K562 (cell line): ENCODE results near the gene KRTAP10-9.
"Not testable (repeated sequence)": the region's sequence is repeated elsewhere in the genome, so short reads cannot be mapped to it uniquely, and the experiment has no call there.

Source experiments
- HEY1 ChIP-seq: fragments of 250-450 bp; sonication (Bioruptor Pico); IDR thresholded peaks from 2 replicates; pipeline ENCODE4 v1.5.0; 2020; ENCODE audit warnings: mild to moderate bottlenecking, moderate library complexity, borderline replicate concordance
- JUN ChIP-seq, 2 experiments: sonication (generic) in 1 of 2; formaldehyde crosslinking in 1 of 2; IDR thresholded peaks; 2 replicates each; pipeline versions ENCODE4 v1.6.1 to v1.8.0; 2012 to 2022; ENCODE audit warnings: borderline replicate concordance in 2 of 2, mild to moderate bottlenecking in 2 of 2, improper control_type of control experiment in 1 of 2, low read depth in 1 of 2, low read length in 1 of 2, missing genetic modification reagents in 1 of 2
- POLR2AphosphoS2 ChIP-seq: IDR thresholded peaks from 2 replicates; pipeline ENCODE4 v1.6.1; 2012; ENCODE audit warnings: low read length, improper control_type of control experiment
- ZBTB1 ChIP-seq: sonication (generic); formaldehyde crosslinking; IDR thresholded peaks from 2 replicates; pipeline ENCODE4 v1.8.1; 2023; ENCODE audit warnings: missing genetic modification reagents, low read depth, mild to moderate bottlenecking, borderline replicate concordance
- TF ChIP-seq, protein P1 (sequence below), 3 experiments: IDR thresholded peaks in 2 of 3; conservative IDR thresholded peaks in 1 of 3; 2 replicates each; pipeline ENCODE4 v1.5.1; 2011 to 2012; ENCODE audit warnings: low read length in 3 of 3, mild to moderate bottlenecking in 3 of 3, control low read depth in 2 of 3, improper control_type of control experiment in 1 of 3, inconsistent platforms in 1 of 3, low read depth in 1 of 3, mixed read lengths in 1 of 3, moderate library complexity in 1 of 3; ENCODE audit not compliant: insufficient read depth in 2 of 3
- TF ChIP-seq, protein P2 (sequence below), 2 experiments: IDR thresholded peaks; 2 replicates each; pipeline ENCODE4 v1.6.1; 2012; ENCODE audit warnings: improper control_type of control experiment in 2 of 2, low read depth in 2 of 2, low read length in 2 of 2, borderline replicate concordance in 1 of 2

- TF ChIP-seq, protein P1, sequence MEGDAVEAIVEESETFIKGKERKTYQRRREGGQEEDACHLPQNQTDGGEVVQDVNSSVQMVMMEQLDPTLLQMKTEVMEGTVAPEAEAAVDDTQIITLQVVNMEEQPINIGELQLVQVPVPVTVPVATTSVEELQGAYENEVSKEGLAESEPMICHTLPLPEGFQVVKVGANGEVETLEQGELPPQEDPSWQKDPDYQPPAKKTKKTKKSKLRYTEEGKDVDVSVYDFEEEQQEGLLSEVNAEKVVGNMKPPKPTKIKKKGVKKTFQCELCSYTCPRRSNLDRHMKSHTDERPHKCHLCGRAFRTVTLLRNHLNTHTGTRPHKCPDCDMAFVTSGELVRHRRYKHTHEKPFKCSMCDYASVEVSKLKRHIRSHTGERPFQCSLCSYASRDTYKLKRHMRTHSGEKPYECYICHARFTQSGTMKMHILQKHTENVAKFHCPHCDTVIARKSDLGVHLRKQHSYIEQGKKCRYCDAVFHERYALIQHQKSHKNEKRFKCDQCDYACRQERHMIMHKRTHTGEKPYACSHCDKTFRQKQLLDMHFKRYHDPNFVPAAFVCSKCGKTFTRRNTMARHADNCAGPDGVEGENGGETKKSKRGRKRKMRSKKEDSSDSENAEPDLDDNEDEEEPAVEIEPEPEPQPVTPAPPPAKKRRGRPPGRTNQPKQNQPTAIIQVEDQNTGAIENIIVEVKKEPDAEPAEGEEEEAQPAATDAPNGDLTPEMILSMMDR (IDR thresholded peaks at IDR 0.05 in 2 of 3, conservative IDR thresholded peaks at IDR 0.05 in 1 of 3; ENCODE audit: insufficient read depth in 2 of 3, low read depth in 1 of 3, low read length in 3 of 3): not testable (repeated sequence)
- not testable (repeated sequence) for TF ChIP-seq HEY1 (CRISPR knock-in tag); JUN (IDR thresholded peaks at IDR 0.05; ENCODE audit: borderline replicate concordance, low read depth, low read length); JUN (CRISPR knock-in tag; IDR thresholded peaks at IDR 0.05; ENCODE audit: borderline replicate concordance); POLR2AphosphoS2; ZBTB1
- TF ChIP-seq, protein P2, sequence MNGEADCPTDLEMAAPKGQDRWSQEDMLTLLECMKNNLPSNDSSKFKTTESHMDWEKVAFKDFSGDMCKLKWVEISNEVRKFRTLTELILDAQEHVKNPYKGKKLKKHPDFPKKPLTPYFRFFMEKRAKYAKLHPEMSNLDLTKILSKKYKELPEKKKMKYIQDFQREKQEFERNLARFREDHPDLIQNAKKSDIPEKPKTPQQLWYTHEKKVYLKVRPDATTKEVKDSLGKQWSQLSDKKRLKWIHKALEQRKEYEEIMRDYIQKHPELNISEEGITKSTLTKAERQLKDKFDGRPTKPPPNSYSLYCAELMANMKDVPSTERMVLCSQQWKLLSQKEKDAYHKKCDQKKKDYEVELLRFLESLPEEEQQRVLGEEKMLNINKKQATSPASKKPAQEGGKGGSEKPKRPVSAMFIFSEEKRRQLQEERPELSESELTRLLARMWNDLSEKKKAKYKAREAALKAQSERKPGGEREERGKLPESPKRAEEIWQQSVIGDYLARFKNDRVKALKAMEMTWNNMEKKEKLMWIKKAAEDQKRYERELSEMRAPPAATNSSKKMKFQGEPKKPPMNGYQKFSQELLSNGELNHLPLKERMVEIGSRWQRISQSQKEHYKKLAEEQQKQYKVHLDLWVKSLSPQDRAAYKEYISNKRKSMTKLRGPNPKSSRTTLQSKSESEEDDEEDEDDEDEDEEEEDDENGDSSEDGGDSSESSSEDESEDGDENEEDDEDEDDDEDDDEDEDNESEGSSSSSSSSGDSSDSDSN (IDR thresholded peaks at IDR 0.05; ENCODE audit: borderline replicate concordance in 1 of 2, low read depth in 2 of 2, low read length in 2 of 2): not testable (repeated sequence)
Measured at GRCh38 chr21:44591801-44592130, 35.1 kb upstream of the KRTAP10-9 start.
